CD4-positive, CD25-positive, alpha-beta regulatory T cell (primary cell): ENCODE measurements around the gene OPRM1. TPM values are rescaled to one million over a fixed set of nuclear protein-coding genes. Genes with fewer than 3 reads are reported as not detected.
A peak's percentile ranks its signal among the peaks of the same experiment; 100 is the strongest.

Experiments used
- ATAC-seq, 2 donors: fragments of 150-1000 bp; cut with Tn5 transposase; one replicate each; pipeline ENCODE4 v1.10.0; 2021; ENCODE audit warnings: low read depth in 2 of 2, moderate number of reproducible peaks in 2 of 2, moderate library complexity in 1 of 2
- DNase-seq, 3 donors: peaks; one replicate each; pipeline versions ENCODE4 v3.0.0 to v3.0.0-alpha.2; 2012 to 2022; ENCODE audit warnings: mixed read lengths in 1 of 3
- H3K27ac ChIP-seq: one replicate; pipeline ENCODE4 v1.7.0; 2013; ENCODE audit warnings: mild to moderate bottlenecking, low read length; ENCODE audit not compliant: insufficient read depth, poor library complexity, severe bottlenecking
- H3K27me3 ChIP-seq: one replicate; pipeline ENCODE4 v1.7.0; 2013; ENCODE audit warnings: low read length; ENCODE audit not compliant: control insufficient read depth, insufficient read depth
- H3K36me3 ChIP-seq: one replicate; pipeline ENCODE4 v1.7.0; 2013; ENCODE audit warnings: mild to moderate bottlenecking, low read length, moderate library complexity; ENCODE audit not compliant: control insufficient read depth, insufficient read depth
- H3K4me1 ChIP-seq: 2 replicates; pipeline ENCODE4 v1.7.0; 2013; ENCODE audit warnings: mild to moderate bottlenecking, low read length; ENCODE audit not compliant: insufficient read depth, control insufficient read depth, poor library complexity, severe bottlenecking
- H3K4me3 ChIP-seq: one replicate; pipeline ENCODE4 v1.7.0; 2013; ENCODE audit warnings: low read depth, mild to moderate bottlenecking, low read length, moderate library complexity
- H3K9me3 ChIP-seq, 2 experiments: 1 replicate in 1 of 2; 2 replicates in 1 of 2; pipeline ENCODE4 v1.7.0; 2013; ENCODE audit warnings: low read length in 2 of 2, mild to moderate bottlenecking in 1 of 2, moderate library complexity in 1 of 2; ENCODE audit not compliant: control insufficient read depth in 2 of 2
- H3K27ac Mint-ChIP-seq, 3 donors: one replicate each; pipeline ENCODE4 v1.8.0; 2020 to 2022; ENCODE audit warnings: mild to moderate bottlenecking in 3 of 3, mixed read lengths in 3 of 3, moderate library complexity in 2 of 3
- H3K27me3 Mint-ChIP-seq: one replicate; pipeline ENCODE4 v1.8.0; 2022; ENCODE audit warnings: mild to moderate bottlenecking, mixed read lengths
- H3K36me3 Mint-ChIP-seq: one replicate; pipeline ENCODE4 v1.8.0; 2020; ENCODE audit warnings: mixed read lengths
- H3K4me1 Mint-ChIP-seq, 4 donors: one replicate each; pipeline ENCODE4 v1.8.0; 2020 to 2022; ENCODE audit warnings: mixed read lengths in 4 of 4, mild to moderate bottlenecking in 1 of 4
- H3K4me3 Mint-ChIP-seq, 4 donors: one replicate each; pipeline ENCODE4 v1.8.0; 2020 to 2022; ENCODE audit warnings: mild to moderate bottlenecking in 4 of 4, mixed read lengths in 4 of 4, moderate library complexity in 3 of 4
- H3K9me3 Mint-ChIP-seq, 7 donors: one replicate each; pipeline ENCODE4 v1.8.0; 2020 to 2022; ENCODE audit warnings: mixed read lengths in 7 of 7, mild to moderate bottlenecking in 3 of 7, moderate library complexity in 2 of 7
- polyA plus RNA-seq, 4 donors: library from polyadenylated mRNA; unstranded; fragments of 300-500 nt; fragmentation: Illumina TruSeq; gene quantifications; one replicate each; pipeline ENCODE4 v1.2.3, GENCODE V29; 2021
- total RNA-seq: library from RNA; stranded (reverse); gene quantifications from one replicate; pipeline ENCODE4 v1.2.3, GENCODE V29; 2022

Gene OPRM1
- total and polyA plus RNA-seq, 5 donors from 2014 or later: not detected

DNA sequence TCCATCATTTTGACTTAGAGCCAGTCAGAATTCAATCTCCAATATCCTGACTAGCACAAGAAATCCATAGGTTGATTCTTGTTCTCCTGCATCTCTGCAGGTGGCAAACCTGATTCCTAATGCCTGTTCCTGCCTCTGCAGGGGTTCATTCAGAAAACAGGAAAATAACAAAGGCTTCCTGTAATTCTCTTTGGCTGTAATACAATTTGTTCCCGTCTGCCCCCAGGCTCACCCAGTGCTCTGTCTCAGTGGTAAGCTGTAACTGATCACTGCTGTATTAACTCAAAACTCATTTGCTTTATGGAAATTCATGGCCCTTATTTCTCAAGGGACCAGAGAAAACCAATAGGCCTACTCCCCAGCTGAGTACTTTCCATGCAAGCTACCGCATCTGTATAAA lies 88.6 kb downstream of the OPRM1 start:
- ATAC-seq (no peak), DNase-seq (no peak)
- H3K36me3 ChIP-seq: no peaks in the 10 kb centered on the region
- Mint-ChIP-seq H3K27me3 (peaks cover 17% of the 10 kb centered on the region), H3K27ac (no peak overlapping the region), H3K4me1 (peaks cover 0 to 2% (median 0%) of the 10 kb centered on the region in 4 donors), H3K9me3 (peaks cover 0 to 4% (median 0%) of the 10 kb centered on the region in 7 donors), H3K36me3 (no peaks in the 10 kb centered on the region), H3K4me3 (no peak overlapping the region)
- no peaks in the 10 kb centered on the region for H3K4me1 ChIP-seq
- peaks cover 4% of the 10 kb centered on the region for H3K27me3 ChIP-seq
- no peak overlapping the region for H3K4me3 ChIP-seq
- no peaks in the 10 kb centered on the region for H3K9me3 ChIP-seq
- no peak overlapping the region for H3K27ac ChIP-seq

DNA sequence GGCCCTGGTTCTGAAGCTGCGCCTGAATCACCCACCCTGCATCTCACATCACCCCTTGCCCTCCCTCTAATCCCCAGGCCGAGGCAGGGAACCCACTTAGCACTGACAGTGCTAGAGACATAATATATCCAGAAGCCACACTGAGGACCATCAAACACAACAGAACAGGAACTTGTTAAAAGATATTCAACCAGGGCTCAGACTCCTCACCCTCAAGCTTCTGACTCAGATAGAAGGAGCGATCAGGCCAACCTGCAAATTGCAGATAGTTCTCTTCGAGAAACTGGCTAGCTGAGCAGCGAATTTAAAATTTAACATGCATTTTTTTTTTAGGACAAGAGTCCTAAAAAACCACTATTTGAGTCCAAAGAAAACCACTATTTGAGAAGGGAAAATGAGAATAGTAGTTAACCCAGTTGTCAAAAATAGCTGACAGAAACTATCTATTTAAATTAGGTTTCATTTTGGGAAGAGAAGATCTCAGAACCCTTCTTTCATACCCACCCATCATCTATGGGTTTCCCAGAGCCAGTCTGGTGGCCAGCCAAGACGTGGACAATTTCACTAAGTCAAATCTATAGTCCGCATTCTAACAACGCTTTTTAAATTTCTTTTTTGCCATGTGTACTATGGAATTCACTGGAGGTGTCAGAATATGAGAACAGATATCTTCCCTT lies 95.6 kb downstream of the OPRM1 start:
- ATAC-seq: no peak

DNA sequence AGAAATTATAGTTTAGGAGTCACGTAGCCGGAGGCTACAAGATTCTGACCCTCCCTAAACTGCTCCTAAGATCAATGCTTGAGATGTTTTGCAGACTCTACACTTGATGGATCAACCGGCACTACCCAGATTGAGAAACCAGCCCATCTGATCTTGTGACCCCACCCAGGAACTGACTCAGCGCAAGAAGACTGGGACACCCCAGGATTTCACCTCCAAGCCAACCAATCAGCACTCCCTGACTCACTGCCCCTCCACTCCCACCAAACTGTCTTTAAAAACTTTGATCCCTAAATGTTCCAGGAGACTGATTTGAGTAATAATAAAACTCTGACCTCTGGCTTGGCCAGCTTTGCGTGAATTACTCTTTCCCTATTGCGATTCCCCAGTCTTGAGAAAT lies 99.8 kb downstream of the OPRM1 start:
- Histone ChIP-seq H3K4me3 (no peak overlapping the region), H3K36me3 (no peaks in the 10 kb centered on the region), H3K4me1 (no peaks in the 10 kb centered on the region), H3K9me3 (no peaks in the 10 kb centered on the region), H3K27ac (no peak overlapping the region), H3K27me3 (peaks cover 3% of the 10 kb centered on the region)
- Mint-ChIP-seq H3K4me3 (no peak overlapping the region), H3K27me3 (peaks cover 20% of the 10 kb centered on the region), H3K27ac (no peak overlapping the region), H3K4me1 (no peaks in the 10 kb centered on the region), H3K9me3 (peaks cover 0 to 1% (median 0%) of the 10 kb centered on the region in 7 donors), H3K36me3 (no peaks in the 10 kb centered on the region)
- DNase-seq (no peak), ATAC-seq (no peak)

More for the DNA sequence above, 95.6 kb downstream of the OPRM1 start:
- no peaks in the 10 kb centered on the region for H3K9me3 ChIP-seq
- H3K27ac ChIP-seq: no peak overlapping the region
- Mint-ChIP-seq H3K27ac (no peak overlapping the region), H3K9me3 (peaks cover 0 to 1% (median 0%) of the 10 kb centered on the region in 7 donors), H3K27me3 (peaks cover 17% of the 10 kb centered on the region), H3K4me1 (no peaks in the 10 kb centered on the region), H3K36me3 (no peaks in the 10 kb centered on the region), H3K4me3 (no peak overlapping the region)
- no peak for DNase-seq
- no peaks in the 10 kb centered on the region for H3K4me1 ChIP-seq
- no peaks in the 10 kb centered on the region for H3K36me3 ChIP-seq
- H3K4me3 ChIP-seq: no peak overlapping the region
- H3K27me3 ChIP-seq: peaks cover 3% of the 10 kb centered on the region

DNA sequence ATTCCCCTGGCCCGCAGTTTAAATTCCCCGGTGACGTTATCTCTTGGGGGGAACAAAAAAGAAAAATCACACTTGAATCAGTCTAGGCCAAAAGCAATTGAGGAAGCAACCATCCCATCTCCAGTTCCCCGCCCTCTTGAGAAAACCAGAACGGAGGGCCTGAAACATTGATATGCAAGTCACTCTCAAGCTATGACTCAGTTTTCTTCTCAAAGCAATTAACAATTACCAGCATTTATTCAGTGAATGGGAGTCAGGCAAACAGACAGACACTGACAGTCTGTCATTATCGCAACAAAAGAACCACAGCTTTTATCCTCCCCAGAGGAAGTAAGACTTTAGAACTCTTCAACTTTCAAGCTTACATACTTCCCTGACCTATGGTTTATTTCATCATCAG lies 100.9 kb downstream of the OPRM1 start:
- ATAC-seq (no peak), DNase-seq (no peak)
- Histone ChIP-seq H3K4me1 (no peaks in the 10 kb centered on the region), H3K9me3 (no peaks in the 10 kb centered on the region), H3K27ac (no peak overlapping the region), H3K27me3 (no peaks in the 10 kb centered on the region), H3K36me3 (no peaks in the 10 kb centered on the region), H3K4me3 (no peak overlapping the region)
- no peak overlapping the region for H3K27ac Mint-ChIP-seq
- H3K4me1 Mint-ChIP-seq: no peaks in the 10 kb centered on the region
- H3K9me3 Mint-ChIP-seq: peaks cover 0 to 1% (median 0%) of the 10 kb centered on the region in 7 donors
- H3K4me3 Mint-ChIP-seq: no peak overlapping the region
- peaks cover 17% of the 10 kb centered on the region for H3K27me3 Mint-ChIP-seq
- no peaks in the 10 kb centered on the region for H3K36me3 Mint-ChIP-seq

- H3K4me1 ChIP-seq: no peaks in the 10 kb centered on the region
- H3K27ac ChIP-seq: no peak overlapping the region
- peaks cover 25% of the 10 kb centered on the region for H3K27me3 Mint-ChIP-seq
- H3K4me1 Mint-ChIP-seq: no peaks in the 10 kb centered on the region
- peaks cover 0 to 1% (median 0%) of the 10 kb centered on the region in 7 donors for H3K9me3 Mint-ChIP-seq
- DNase-seq (no peak), ATAC-seq (no peak)
- H3K9me3 ChIP-seq: no peaks in the 10 kb centered on the region
- H3K4me3 ChIP-seq: no peak overlapping the region
- no peaks in the 10 kb centered on the region for H3K36me3 Mint-ChIP-seq
- no peak overlapping the region for H3K27ac Mint-ChIP-seq
- no peak overlapping the region for H3K4me3 Mint-ChIP-seq
- H3K36me3 ChIP-seq: no peaks in the 10 kb centered on the region
- peaks cover 2% of the 10 kb centered on the region for H3K27me3 ChIP-seq
Observed at GRCh38 chr6:154140743-154141142, 101.7 kb downstream of the OPRM1 start.

DNA sequence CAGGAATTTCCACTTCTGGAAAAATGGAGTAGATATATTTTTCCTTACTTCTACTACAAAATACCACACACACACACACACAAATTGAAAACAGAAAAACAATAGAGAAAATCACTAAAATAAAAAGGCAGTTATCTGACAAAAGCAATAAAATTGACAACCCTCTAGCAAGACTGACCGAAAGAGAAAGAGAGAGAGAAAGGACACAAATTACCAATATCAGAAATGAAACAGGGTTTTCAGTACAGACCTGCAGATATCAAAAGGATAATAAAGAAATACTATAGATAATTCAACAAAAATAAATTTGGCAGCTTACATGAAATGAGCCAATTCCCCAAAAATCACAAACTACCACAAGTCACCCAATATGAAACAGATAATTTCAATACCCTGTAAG lies 104.7 kb downstream of the OPRM1 start:
- Mint-ChIP-seq H3K9me3 (no peaks in the 10 kb centered on the region), H3K27me3 (peaks cover 39% of the 10 kb centered on the region), H3K36me3 (no peaks in the 10 kb centered on the region), H3K27ac (no peak overlapping the region), H3K4me1 (no peaks in the 10 kb centered on the region), H3K4me3 (no peak overlapping the region)
- Histone ChIP-seq H3K9me3 (no peaks in the 10 kb centered on the region), H3K27me3 (peaks cover 6% of the 10 kb centered on the region), H3K4me3 (no peak overlapping the region), H3K27ac (no peak overlapping the region), H3K4me1 (no peaks in the 10 kb centered on the region), H3K36me3 (no peaks in the 10 kb centered on the region)
- DNase-seq (no peak), ATAC-seq (no peak)

DNA sequence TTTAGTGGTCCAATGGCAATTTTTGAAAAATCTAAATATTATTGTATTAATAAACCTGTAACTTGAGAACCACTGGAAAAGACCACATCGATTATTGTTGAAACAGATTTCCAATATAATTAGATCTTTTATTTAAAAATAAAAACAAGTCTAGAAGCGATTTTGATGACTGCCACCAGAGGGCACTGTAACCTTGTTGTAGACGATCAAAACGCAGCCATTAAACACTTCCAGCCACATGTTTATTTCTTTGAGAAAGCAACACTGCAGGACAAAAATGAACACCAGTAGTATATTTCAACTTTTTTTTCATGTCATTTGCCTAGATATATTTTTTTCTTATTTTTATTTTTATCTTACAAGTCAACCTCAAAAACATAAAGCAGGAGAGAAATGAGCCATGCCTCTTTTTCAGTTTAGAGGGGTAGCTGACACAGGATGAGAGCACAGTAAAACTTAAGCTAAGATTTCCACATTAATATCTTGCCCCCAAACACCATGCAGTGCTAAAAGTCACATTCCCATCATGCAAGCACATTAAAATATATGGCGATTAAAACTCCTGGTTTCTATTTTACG lies 115.4 kb downstream of the OPRM1 start:
- H3K9me3 Mint-ChIP-seq: peaks cover 0 to 1% (median 0%) of the 10 kb centered on the region in 7 donors
- H3K4me3 ChIP-seq: no peak overlapping the region
- H3K9me3 ChIP-seq: no peaks in the 10 kb centered on the region
- peak overlapping the region in 2 of 4 donors; percentile 40 to 77 for H3K4me3 Mint-ChIP-seq
- no peaks in the 10 kb centered on the region for H3K27me3 ChIP-seq
- H3K36me3 ChIP-seq: peaks cover 16% of the 10 kb centered on the region
- H3K27ac Mint-ChIP-seq: peak overlapping the region; percentile 66 to 95 (median 69)
- ATAC-seq (no peak), DNase-seq (peak; percentile 56 to 87 (median 72))
- peaks cover 31% of the 10 kb centered on the region for H3K4me1 ChIP-seq
- peaks cover 8% of the 10 kb centered on the region for H3K36me3 Mint-ChIP-seq
- H3K4me1 Mint-ChIP-seq: peaks cover 35 to 58% (median 42%) of the 10 kb centered on the region in 4 donors
- no peaks in the 10 kb centered on the region for H3K27me3 Mint-ChIP-seq
- peak overlapping the region; percentile 16 for H3K27ac ChIP-seq
